Endothelial cell of umbilical vein (primary cell): ENCODE data around the gene PKNOX2.

ENCODE experiments used
- EZH2 ChIP-seq: IDR thresholded peaks from 2 replicates; pipeline ENCODE4 v1.6.1; 2012; ENCODE audit warnings: borderline replicate concordance, low read depth, mild to moderate bottlenecking, moderate library complexity, low read length, inconsistent platforms; ENCODE audit not compliant: severe bottlenecking
- FOS ChIP-seq: IDR thresholded peaks from 2 replicates; pipeline ENCODE4 v1.6.1; 2011; ENCODE audit warnings: mild to moderate bottlenecking, low read length, moderate library complexity, borderline replicate concordance; ENCODE audit not compliant: insufficient read depth
- POLR2A ChIP-seq: IDR thresholded peaks from 2 replicates; pipeline ENCODE4 v1.6.1; 2012; ENCODE audit warnings: low read depth, mild to moderate bottlenecking, control low read depth, low read length
- TF ChIP-seq, protein P1 (sequence below), 2 donors: IDR thresholded peaks; 1 replicate in 1 of 2; 2 replicates in 1 of 2; pipeline ENCODE4 v1.5.1; 2011; ENCODE audit warnings: low read length in 2 of 2, mild to moderate bottlenecking in 2 of 2, moderate library complexity in 2 of 2, control low read depth in 1 of 2, inconsistent platforms in 1 of 2, low read depth in 1 of 2; ENCODE audit not compliant: insufficient read depth in 1 of 2; ENCODE audit errors: extremely low read depth in 1 of 2

DNA sequence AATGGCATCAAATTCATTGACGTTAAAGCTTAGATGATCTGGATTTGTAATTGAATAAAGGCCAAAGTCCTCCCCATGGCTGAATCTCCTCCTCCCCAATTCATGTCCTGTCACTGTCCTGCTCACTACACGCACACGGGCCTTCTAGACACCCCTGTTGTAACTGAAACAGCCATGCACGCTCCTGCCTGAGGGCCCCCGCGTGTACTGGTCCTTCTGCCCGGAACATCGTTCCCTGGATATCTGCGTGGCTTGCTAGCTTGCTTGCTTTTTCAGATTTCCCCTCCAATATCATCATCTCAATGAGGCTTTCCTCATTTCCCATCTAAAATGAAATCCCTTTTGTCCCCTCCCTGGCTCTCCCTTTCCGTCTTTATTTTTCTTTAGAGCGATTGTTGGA is 15.3 kb downstream of the PKNOX2 start:
- TF ChIP-seq POLR2A (no peak), EZH2 (no peak), FOS (no peak)
- TF ChIP-seq, protein P1, sequence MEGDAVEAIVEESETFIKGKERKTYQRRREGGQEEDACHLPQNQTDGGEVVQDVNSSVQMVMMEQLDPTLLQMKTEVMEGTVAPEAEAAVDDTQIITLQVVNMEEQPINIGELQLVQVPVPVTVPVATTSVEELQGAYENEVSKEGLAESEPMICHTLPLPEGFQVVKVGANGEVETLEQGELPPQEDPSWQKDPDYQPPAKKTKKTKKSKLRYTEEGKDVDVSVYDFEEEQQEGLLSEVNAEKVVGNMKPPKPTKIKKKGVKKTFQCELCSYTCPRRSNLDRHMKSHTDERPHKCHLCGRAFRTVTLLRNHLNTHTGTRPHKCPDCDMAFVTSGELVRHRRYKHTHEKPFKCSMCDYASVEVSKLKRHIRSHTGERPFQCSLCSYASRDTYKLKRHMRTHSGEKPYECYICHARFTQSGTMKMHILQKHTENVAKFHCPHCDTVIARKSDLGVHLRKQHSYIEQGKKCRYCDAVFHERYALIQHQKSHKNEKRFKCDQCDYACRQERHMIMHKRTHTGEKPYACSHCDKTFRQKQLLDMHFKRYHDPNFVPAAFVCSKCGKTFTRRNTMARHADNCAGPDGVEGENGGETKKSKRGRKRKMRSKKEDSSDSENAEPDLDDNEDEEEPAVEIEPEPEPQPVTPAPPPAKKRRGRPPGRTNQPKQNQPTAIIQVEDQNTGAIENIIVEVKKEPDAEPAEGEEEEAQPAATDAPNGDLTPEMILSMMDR (IDR thresholded peaks at IDR 0.05; ENCODE audit: extremely low read depth in 1 of 2, insufficient read depth in 1 of 2, low read depth in 1 of 2, low read length in 2 of 2): no peak
